K562 (cell line): ENCODE data around the gene BIN1. TPM values are rescaled to one million over a fixed set of nuclear protein-coding genes. Genes with fewer than 3 reads are reported as not detected.

Experiments used
- ATAC-seq: fragments of 200-7000 bp; cut with Tn5 transposase; 3 replicates; pipeline ENCODE4 v1.9.1; 2020; ENCODE audit warnings: moderate library complexity
- BruUV-seq: library from RNA; stranded (reverse); fragments of 400-500 nt; replicated peaks from 2 replicates; lab custom pipeline; 2021; lab: Mats Ljungman, UMichigan
- CTCF ChIA-PET: fragments of 300-600 bp; formaldehyde crosslinking; extraction: SDS; loops from one replicate; lab custom pipeline; 2021; ENCODE audit warnings: low intra/inter-chr PET ratio; lab: Yijun Ruan, JAX
- POLR2A ChIA-PET: fragments of 300-600, 350-650 bp; sonication (Branson Sonifier 250); formaldehyde crosslinking; extraction: SDS; loops from one replicate; lab custom pipeline; 2021; ENCODE audit warnings: antibody characterized with exemption, inconsistent platforms; lab: Yijun Ruan, JAX
- DNase-seq, 4 experiments: peaks; one replicate each; pipeline versions ENCODE4 v3.0.0 to v3.0.0-alpha.2; 2011 to 2018; ENCODE audit warnings: low spot score in 3 of 4, mixed read lengths in 3 of 4; ENCODE audit errors: extremely low read depth in 1 of 4
- FAIRE-seq: peaks from 2 replicates; lab custom pipeline; 2011; peaks lifted over from hg19 to GRCh38; lab: Jason Lieb, UNC
- H2AFZ ChIP-seq: 2 replicates; pipeline ENCODE4 v1.6.0; 2011; ENCODE audit warnings: low read depth, low read length, control low read depth, inconsistent platforms
- H3K27ac ChIP-seq: fragments of 200-600 bp; 3 replicates; pipeline ENCODE4 v1.8.0; 2011; ENCODE audit warnings: low read depth, mild to moderate bottlenecking, control low read depth, inconsistent platforms, low read length, moderate library complexity, mixed read lengths; ENCODE audit errors: extremely low read depth
- H3K27me3 ChIP-seq, 2 experiments: fragments of 300-600 bp in 1 of 2; 2 replicates in 1 of 2; 3 replicates in 1 of 2; pipeline versions ENCODE4 v1.6.0 to v1.8.0; 2011; ENCODE audit warnings: inconsistent platforms in 2 of 2, low read length in 2 of 2, mild to moderate bottlenecking in 1 of 2, mixed read lengths in 1 of 2, moderate library complexity in 1 of 2; ENCODE audit not compliant: control insufficient read depth in 2 of 2, insufficient read depth in 2 of 2
- H3K36me3 ChIP-seq: fragments of 300-600 bp; 3 replicates; pipeline ENCODE4 v1.8.0; 2011; ENCODE audit warnings: mild to moderate bottlenecking, low read length, inconsistent platforms; ENCODE audit not compliant: control insufficient read depth, insufficient read depth
- H3K4me1 ChIP-seq, 2 experiments: fragments of 200-600 bp in 1 of 2; replicated peaks in 1 of 2; 2 replicates in 1 of 2; 3 replicates in 1 of 2; pipeline versions ENCODE4 v1.5.1 to v1.8.0; 2011; ENCODE audit warnings: inconsistent platforms in 2 of 2, low read length in 2 of 2, mild to moderate bottlenecking in 1 of 2, mixed read lengths in 1 of 2, moderate library complexity in 1 of 2; ENCODE audit not compliant: control insufficient read depth in 2 of 2, insufficient read depth in 2 of 2
- H3K4me2 ChIP-seq: 2 replicates; pipeline ENCODE4 v1.6.1; 2011; ENCODE audit warnings: low read length, control low read depth, inconsistent platforms, mixed read lengths; ENCODE audit not compliant: insufficient read depth
- H3K4me3 ChIP-seq: fragments of 200-600 bp; sonication (generic), shearing (Covaris generic); 2 replicates; pipeline ENCODE4 v1.5.1; 2016; ENCODE audit warnings: control low read depth, inconsistent platforms
- H3K79me2 ChIP-seq: fragments of 200-600 bp; 3 replicates; pipeline ENCODE4 v1.8.0; 2011; ENCODE audit warnings: low read length, inconsistent platforms; ENCODE audit not compliant: control insufficient read depth, insufficient read depth
- H3K9ac ChIP-seq, 2 experiments: 2 replicates each; pipeline versions ENCODE4 v1.6.0 to v1.6.1; 2011; ENCODE audit warnings: low read depth in 2 of 2, low read length in 2 of 2, control low read depth in 1 of 2, inconsistent platforms in 1 of 2, mild to moderate bottlenecking in 1 of 2, mixed read lengths in 1 of 2; ENCODE audit not compliant: insufficient read depth in 1 of 2
- H3K9me1 ChIP-seq: one replicate; pipeline ENCODE4 v1.6.0; 2011; ENCODE audit warnings: inconsistent platforms, mild to moderate bottlenecking, low read length, moderate library complexity; ENCODE audit not compliant: control insufficient read depth, insufficient read depth
- H3K9me3 ChIP-seq: replicated peaks from 2 replicates; pipeline ENCODE4 v1.5.1; 2011; ENCODE audit warnings: low read depth, low read length, inconsistent platforms; ENCODE audit not compliant: control insufficient read depth, insufficient read depth
- H4K20me1 ChIP-seq: replicated peaks from 2 replicates; pipeline ENCODE4 v1.6.1; 2011; ENCODE audit warnings: low read length, inconsistent platforms, mixed read lengths; ENCODE audit not compliant: control insufficient read depth, insufficient read depth
- MXD1 ChIP-seq: fragments of 250-450 bp; sonication (Bioruptor Pico); IDR thresholded peaks from 2 replicates; pipeline ENCODE4 v1.8.0; 2021; ENCODE audit warnings: borderline replicate concordance, mild to moderate bottlenecking, moderate library complexity; ENCODE audit not compliant: poor library complexity, severe bottlenecking
- SPI1 ChIP-seq: IDR thresholded peaks from 2 replicates; pipeline ENCODE4 v1.6.1; 2011; ENCODE audit warnings: low read depth, low read length, control low read depth, borderline replicate concordance
- WGBS: fragments of 100-300 bp; shearing (Covaris generic); methylation state at CpG from one replicate; pipeline ENCODE4 v1.1.6; 2016; ENCODE audit warnings: low coverage, mixed read lengths; ENCODE audit not compliant: insufficient coverage; ENCODE audit errors: missing lambda C conversion rate; 5-methylcytosine and 5-hydroxymethylcytosine counted together
- in situ Hi-C: fragments of 300-500 bp; cut with MboI; formaldehyde crosslinking; loops from 4 replicates; pipeline ENCODE4 v1.15.0; 2018; ENCODE audit warnings: inconsistent platforms, mixed read lengths
- intact Hi-C: fragments of 100-400 bp; cut with micrococcal nuclease; formaldehyde crosslinking; loops from 2 replicates; pipeline ENCODE4 v1.14.2; 2022
- polyA plus RNA-seq, 8 experiments: library from polyadenylated mRNA; depleted of rRNA in 4 of 8; stranded (reverse) in 5 of 8; unstranded in 3 of 8; fragments of >200 nt; fragmentation: Nextera tagmentation in 2 of 8; fragmentation: Illumina TruSeq in 1 of 8; extraction: Ambion mirVana in 2 of 8; extraction: Trizol in 1 of 8; gene quantifications; 2 replicates each; pipeline versions ENCODE4 v1.2.1 to v1.2.3, GENCODE V29; 2011 to 2014; ENCODE audit warnings: inconsistent platforms in 1 of 8, missing spikeins in 1 of 8
- total RNA-seq, 7 experiments: library from RNA; depleted of rRNA in 6 of 7; stranded (reverse); fragments of >200 nt in 6 of 7; fragmentation: Illumina TruSeq in 2 of 7; extraction: Trizol in 2 of 7; gene quantifications; 2 replicates each; pipeline versions ENCODE4 v1.2.1 to v1.2.3, GENCODE V29; 2011 to 2021; ENCODE audit warnings: low replicate concordance in 1 of 7

The BIN1 gene
- total and polyA plus RNA-seq, 9 of the 15 experiments (the other 6 are each of a cell fraction or from before 2014, with no cell fraction given): 0.04 to 2.8 (median 0.79) TPM; not detected in 1

GRCh38 chr2:127143841-127144782 is 37.2 kb upstream of the BIN1 start:
- 0 out of 3 replicates have a peak, but pooled peaks have one; percentile 28 for ATAC-seq

More at GRCh38 chr2:127143841-127144782, 37.2 kb upstream of the BIN1 start:
- no peak for TF ChIP-seq MXD1
- 0 out of 2 replicates have a peak, but pooled peaks have one; percentile 5 for TF ChIP-seq SPI1
- no peaks in the 10 kb centered on the region for H3K9me1 ChIP-seq
- CTCF ChIA-PET: no interaction called here
- no peaks in the 10 kb centered on the region for H3K36me3 ChIP-seq
- no TSS peak for BruUV-seq
- H2AFZ ChIP-seq: no peak overlapping the region
- in situ Hi-C loops (no loop called here), intact Hi-C loops (no loop called here)
- H3K27ac ChIP-seq: no peak overlapping the region
- no peaks in the 10 kb centered on the region; a peak in 1 of 5 replicates for H3K4me1 ChIP-seq
- no peaks in the 10 kb centered on the region for H3K9me3 ChIP-seq
- H3K27me3 ChIP-seq: peaks cover 9 to 53% of the 10 kb centered on the region in 2 experiments; a peak in 4 of 5 replicates
- H4K20me1 ChIP-seq: no peaks in the 10 kb centered on the region
- DNase-seq (no peak), FAIRE-seq (no peak)
- H3K4me3 ChIP-seq: no peak overlapping the region
- H3K9ac ChIP-seq: no peak overlapping the region
- H3K79me2 ChIP-seq: no peaks in the 10 kb centered on the region
- POLR2A ChIA-PET: no interaction called here
- H3K4me2 ChIP-seq: no peak overlapping the region
- WGBS: 5% methylated on average over 11 of the region's 11 CpGs
